GM12891 (cell line): ENCODE measurements around the gene DPY19L3.
"Not testable (repeated sequence)": the region's sequence is repeated elsewhere in the genome, so short reads cannot be mapped to it uniquely, and the experiment has no call there.

ENCODE experiments used
- DNase-seq: peaks from one replicate; pipeline ENCODE4 v3.0.0; 2011; ENCODE audit warnings: low spot score; ENCODE audit not compliant: insufficient read length
- FAIRE-seq: peaks from 2 replicates; lab custom pipeline; 2011; peaks lifted over from hg19 to GRCh38; lab: Jason Lieb, UNC
- PAX5 ChIP-seq: IDR thresholded peaks from 2 replicates; pipeline ENCODE4 v1.6.1; 2011; ENCODE audit warnings: low read length, moderate library complexity, mild to moderate bottlenecking; ENCODE audit not compliant: insufficient read depth, severe bottlenecking
- POLR2A ChIP-seq: IDR thresholded peaks from 2 replicates; pipeline ENCODE4 v1.6.1; 2011; ENCODE audit warnings: low read depth, low read length, control low read depth
- POLR2AphosphoS5 ChIP-seq: IDR thresholded peaks from 2 replicates; pipeline ENCODE4 v1.6.1; 2011; ENCODE audit warnings: low read depth, low read length, control low read depth
- POU2F2 ChIP-seq: IDR thresholded peaks from 2 replicates; pipeline ENCODE4 v1.6.1; 2011; ENCODE audit warnings: low read depth, mild to moderate bottlenecking, control low read depth, low read length, moderate library complexity
- SPI1 ChIP-seq: IDR thresholded peaks from 2 replicates; pipeline ENCODE4 v1.6.1; 2011; ENCODE audit warnings: low read depth, low read length, control low read depth
- TAF1 ChIP-seq: IDR thresholded peaks from 2 replicates; pipeline ENCODE4 v1.6.1; 2011; ENCODE audit warnings: low read depth, low read length, control low read depth

Gene DPY19L3

DNA sequence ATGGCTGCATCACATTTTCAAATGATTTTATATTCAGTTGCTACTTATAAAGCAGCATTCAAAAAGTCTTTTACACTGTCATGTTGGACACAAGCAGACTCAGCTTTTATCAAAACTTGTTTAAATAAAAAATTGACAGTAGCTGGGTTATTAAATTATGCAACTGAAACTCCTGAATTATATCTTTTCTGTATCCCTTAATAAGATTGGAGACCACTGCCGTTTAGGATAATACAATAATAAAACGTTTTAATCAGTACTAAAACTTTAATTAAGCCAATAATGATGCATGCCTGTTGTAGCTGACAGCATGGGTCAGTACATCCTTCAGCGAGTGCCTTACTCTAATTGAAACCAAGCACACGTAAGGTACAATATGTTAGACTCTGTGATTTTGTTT, 78.0 kb downstream of the DPY19L3 start:
- TF ChIP-seq POLR2AphosphoS5 (no peak), TAF1 (no peak), SPI1 (no peak), POLR2A (no peak), PAX5 (no peak), POU2F2 (no peak)
- FAIRE-seq (no peak), DNase-seq (no peak)

DNA sequence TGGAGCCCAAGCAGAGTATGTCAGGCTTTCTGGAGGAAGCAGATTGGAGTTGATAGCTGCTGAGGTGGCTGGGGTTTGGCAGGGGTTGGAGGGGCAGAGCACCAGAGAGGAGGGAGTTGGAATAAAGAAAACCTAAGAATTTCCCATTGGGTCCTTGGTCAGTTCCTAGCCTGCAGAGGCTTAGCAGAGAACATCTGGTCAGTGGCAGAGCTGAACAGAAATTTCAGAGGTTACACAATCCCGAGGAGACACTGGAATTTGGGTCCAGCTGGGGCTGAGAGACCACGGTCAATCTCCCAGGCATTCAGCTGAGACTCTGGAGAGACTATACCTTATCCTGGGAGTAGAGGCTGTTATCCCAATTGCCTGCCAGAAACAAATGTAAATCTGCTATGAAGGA, 84.4 kb downstream of the DPY19L3 start:
- DNase-seq: no peak
- FAIRE-seq: no peak
- TF ChIP-seq POLR2A (no peak), PAX5 (no peak), POU2F2 (no peak), POLR2AphosphoS5 (no peak), SPI1 (no peak), TAF1 (no peak)

DNA sequence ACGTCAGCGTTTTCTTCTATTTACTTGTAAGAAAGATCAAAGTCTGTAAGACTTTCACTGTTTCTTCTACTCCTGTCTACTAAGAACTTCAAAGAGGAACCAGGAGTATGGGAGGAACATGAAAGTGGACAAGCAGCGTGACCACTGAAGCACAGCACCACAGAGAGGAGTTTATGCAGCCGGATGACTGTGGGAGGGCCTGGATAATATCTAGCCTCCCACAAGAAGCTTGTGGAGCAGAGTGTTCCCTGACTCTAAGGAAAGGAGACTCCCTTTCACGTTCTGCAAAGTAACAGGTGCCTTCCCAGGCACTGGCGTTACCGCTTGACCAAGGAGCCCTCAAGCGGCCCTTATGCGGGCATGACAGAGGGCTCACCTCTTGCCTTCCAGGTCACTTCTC, 91.8 kb downstream of the DPY19L3 start:
- FAIRE-seq (no peak), DNase-seq (no peak)
- TF ChIP-seq TAF1 (no peak), POLR2A (no peak), SPI1 (no peak), POLR2AphosphoS5 (no peak), PAX5 (no peak), POU2F2 (no peak)

DNA sequence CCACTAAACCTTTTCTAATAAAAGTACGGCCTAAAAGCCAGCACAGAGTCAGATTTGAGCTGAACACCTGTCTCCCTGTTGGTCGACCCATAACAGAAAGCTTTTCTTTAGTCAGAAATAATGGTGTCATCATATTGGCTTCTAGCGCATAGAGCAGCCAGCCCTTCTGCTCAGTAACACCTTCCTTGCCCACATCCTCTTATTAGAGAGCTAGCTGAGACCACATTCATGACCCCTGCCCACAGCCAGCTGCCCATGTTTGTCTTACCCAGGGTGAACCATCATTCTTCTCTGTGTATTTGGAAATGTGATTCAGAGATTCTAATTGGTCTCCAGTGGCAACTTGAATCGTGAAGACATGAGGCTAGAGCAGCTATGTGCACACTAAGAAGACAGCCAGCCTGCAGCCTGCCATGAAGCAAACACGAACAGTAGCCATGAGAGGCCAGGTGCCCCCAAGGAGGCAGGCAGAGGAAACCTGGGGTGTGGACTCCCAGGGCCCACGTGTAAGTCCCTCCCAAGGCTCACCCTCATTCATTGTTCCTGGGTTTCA, 93.2 kb downstream of the DPY19L3 start:
- DNase-seq (no peak), FAIRE-seq (no peak)
- no peak for TF ChIP-seq SPI1
- TF ChIP-seq POLR2A: no peak
- no peak for TF ChIP-seq POU2F2
- TF ChIP-seq POLR2AphosphoS5: no peak
- no peak for TF ChIP-seq TAF1
- TF ChIP-seq PAX5: no peak

DNA sequence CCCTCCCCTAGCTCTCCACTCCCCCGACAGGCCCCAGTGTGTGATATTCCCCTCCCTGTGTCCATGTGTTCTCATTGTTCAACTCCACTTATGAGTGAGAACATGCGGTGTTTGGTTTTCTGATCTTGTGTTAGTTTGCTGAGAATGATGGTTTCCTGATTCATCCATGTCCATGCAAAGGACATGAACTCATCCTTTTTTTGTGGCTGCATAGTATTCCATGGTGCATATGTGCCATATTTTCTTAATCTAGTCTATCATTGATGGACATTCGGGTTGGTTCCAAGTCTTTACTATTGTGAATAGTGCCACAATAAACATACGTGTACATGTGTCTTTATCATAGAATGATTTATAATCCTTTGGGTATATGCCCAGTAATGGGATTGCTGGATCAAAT, 106.9 kb downstream of the DPY19L3 start:
- FAIRE-seq, DNase-seq: not testable (repeated sequence)

DNA sequence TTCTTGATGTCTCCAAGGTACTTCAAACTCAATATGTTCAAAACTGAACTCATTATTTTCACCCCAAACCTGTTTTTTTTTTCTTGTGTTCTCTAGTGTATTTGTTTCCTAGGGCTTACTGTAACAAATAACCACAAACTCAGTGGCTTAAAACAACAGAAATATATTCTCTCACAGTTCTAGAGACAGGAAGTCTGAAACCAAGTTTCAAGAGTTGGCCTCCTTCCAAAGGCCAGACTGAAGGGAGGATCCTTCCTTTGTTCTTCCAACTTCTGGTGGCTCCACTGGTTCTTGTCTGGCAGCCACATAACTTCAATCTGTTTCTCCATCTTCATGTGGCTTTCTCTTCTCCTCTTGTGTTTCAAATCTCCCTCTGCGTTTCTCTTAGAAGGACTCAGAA, 113.5 kb downstream of the DPY19L3 start:
- DNase-seq (no peak), FAIRE-seq (no peak)
- TF ChIP-seq POLR2A: no peak
- TF ChIP-seq TAF1: no peak
- no peak for TF ChIP-seq PAX5
- TF ChIP-seq SPI1: no peak
- TF ChIP-seq POLR2AphosphoS5: no peak
- no peak for TF ChIP-seq POU2F2

DNA sequence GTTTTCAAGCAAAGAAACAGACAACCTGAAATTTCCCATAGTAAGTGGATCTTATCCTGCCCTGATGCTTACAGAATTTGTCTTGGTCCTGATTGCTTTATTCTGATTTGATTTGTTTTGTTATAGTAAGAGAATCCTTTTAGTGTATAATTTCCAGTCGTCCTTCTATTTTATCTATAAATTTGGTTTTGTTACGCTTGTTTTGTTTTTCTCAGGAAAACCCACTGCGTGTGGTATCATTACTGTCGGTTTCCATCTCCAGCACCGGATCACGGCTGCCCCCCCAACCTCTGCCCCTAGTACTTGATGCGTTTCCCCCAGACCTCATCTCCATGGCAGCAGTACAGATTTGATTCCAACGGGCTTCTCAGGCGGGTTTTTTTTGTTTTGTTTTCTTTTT, 117.4 kb downstream of the DPY19L3 start:
- FAIRE-seq (no peak), DNase-seq (no peak)
- TF ChIP-seq POLR2A (no peak), PAX5 (no peak), TAF1 (no peak), SPI1 (no peak), POU2F2 (no peak), POLR2AphosphoS5 (no peak)

DNA sequence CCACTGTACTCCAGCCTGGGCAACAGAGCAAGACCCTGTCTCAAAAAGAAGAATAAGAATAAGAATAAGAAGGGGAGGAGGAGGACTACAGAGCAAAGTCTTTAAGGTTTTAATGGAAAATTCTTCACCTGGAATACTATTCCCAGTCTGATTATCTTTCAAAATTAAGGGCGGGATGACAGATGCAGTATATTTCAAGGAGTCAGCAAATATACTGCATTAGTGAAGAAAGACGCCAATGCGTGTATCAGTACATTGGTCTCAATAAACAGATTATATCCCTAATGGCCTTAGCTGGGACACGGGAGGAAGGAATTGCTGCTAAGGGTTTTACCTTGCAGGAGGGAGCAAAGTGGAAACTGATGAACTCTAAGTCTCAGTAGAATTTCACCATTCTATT, 121.3 kb downstream of the DPY19L3 start:
- DNase-seq (no peak), FAIRE-seq (no peak)
- TF ChIP-seq POU2F2 (no peak), TAF1 (no peak), POLR2A (no peak), PAX5 (no peak), SPI1 (no peak), POLR2AphosphoS5 (no peak)

DNA sequence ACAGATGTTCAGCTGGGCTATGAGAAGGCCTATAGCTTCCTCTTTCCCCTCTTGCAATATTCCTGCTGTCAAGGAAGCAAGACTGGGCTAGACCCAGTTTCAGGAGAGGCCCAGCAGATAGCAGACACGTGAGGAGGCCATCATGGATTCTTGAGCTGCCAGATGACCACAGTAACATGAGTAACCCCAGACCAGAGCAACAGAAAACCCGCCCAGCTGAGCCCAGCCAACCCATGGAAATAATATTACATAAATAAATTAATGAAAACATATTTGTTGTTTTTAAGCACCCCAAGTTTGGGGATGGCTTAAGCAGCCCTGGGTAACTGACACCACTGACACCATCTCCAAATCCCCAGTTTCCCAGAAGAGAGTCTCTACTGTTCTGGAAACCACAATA, 125.2 kb downstream of the DPY19L3 start:
- no peak for DNase-seq
- TF ChIP-seq POLR2A (no peak), TAF1 (no peak), POU2F2 (no peak), SPI1 (no peak), POLR2AphosphoS5 (no peak), PAX5 (no peak)
- no peak for FAIRE-seq

DNA sequence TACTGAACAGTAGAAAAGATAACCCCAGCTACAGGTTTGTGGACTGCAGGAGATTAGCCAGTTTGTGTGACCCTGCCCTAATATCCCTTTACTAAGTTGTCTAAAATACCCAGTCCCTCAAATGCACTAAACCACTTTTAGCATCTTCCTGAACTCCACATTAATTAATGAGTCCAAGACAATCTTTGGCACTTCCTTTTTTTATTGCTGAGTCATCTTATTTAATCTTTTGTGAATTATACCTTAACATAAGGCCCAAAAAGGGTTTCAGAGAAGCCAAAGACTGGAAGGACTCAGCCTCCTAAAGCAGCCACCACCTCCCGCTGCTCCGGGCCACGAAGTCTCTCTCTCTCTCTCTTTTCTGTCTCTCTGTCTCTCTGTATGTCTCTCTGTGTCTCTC, 126.7 kb downstream of the DPY19L3 start:
- DNase-seq (no peak), FAIRE-seq (no peak)
- no peak for TF ChIP-seq SPI1
- TF ChIP-seq POLR2AphosphoS5: no peak
- no peak for TF ChIP-seq PAX5
- no peak for TF ChIP-seq POLR2A
- no peak for TF ChIP-seq POU2F2
- no peak for TF ChIP-seq TAF1
